ENCODE data around the gene BACE1-AS.

DNA sequence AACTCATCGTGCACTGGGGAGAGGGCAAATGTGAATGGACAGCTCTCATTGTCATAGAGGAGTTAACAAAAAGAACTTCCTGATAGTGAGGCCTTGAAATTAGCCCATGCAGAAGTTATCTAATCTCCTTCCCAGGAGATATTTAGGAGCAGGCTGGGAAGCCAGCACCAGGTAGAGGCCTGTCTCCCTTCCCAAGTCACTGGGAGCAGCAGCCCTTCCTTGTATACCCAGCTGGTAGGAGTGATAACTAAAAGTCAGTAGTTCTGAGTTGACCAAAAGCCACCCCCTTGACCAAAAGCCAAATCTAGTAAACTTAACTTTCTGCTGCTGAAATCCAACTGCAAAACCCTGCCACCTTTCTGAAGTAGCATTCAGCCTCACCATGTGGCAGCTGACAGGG lies 1.4 kb upstream of the BACE1-AS start:
- TF ChIP-seq, protein P1, sequence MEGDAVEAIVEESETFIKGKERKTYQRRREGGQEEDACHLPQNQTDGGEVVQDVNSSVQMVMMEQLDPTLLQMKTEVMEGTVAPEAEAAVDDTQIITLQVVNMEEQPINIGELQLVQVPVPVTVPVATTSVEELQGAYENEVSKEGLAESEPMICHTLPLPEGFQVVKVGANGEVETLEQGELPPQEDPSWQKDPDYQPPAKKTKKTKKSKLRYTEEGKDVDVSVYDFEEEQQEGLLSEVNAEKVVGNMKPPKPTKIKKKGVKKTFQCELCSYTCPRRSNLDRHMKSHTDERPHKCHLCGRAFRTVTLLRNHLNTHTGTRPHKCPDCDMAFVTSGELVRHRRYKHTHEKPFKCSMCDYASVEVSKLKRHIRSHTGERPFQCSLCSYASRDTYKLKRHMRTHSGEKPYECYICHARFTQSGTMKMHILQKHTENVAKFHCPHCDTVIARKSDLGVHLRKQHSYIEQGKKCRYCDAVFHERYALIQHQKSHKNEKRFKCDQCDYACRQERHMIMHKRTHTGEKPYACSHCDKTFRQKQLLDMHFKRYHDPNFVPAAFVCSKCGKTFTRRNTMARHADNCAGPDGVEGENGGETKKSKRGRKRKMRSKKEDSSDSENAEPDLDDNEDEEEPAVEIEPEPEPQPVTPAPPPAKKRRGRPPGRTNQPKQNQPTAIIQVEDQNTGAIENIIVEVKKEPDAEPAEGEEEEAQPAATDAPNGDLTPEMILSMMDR (conservative IDR thresholded peaks at IDR 0.05 in 1 of 2, IDR thresholded peaks at IDR 0.05 in 1 of 2; ENCODE audit: low read depth in 1 of 2, low read length in 2 of 2), result no peak
- no peak for TF ChIP-seq EZH2 (IDR thresholded peaks at IDR 0.05; ENCODE audit: low read length, missing control alignments)
